ENCODE data around the gene CELF2.
"Not testable (repeated sequence)": the region's sequence is repeated elsewhere in the genome, so short reads cannot be mapped to it uniquely, and the experiment has no call there.

The CELF2 gene

GRCh38 chr10:11183015-11183414 lies 165.3 kb downstream of the CELF2 start:
- TF ChIP-seq CTCF (IDR thresholded peaks at IDR 0.05; ENCODE audit: control extremely low read depth, extremely low read depth, low read depth, missing control alignments): no peak
- ChIA-PET POLR2A (no interaction called here), CTCF (interaction anchor here (0.9 to 2.3 kb wide), 5 partner anchors 8 to 88 kb away, joined by 4 to 12 read pairs (median 7); no protein-coding TSS in a partner anchor)
- no peak for DNase-seq (ENCODE audit: extremely low spot score)

- DNase-seq (ENCODE audit: extremely low spot score): no peak
- ChIA-PET CTCF (no interaction called here), POLR2A (no interaction called here)
- no peak for TF ChIP-seq CTCF (IDR thresholded peaks at IDR 0.05; ENCODE audit: control extremely low read depth, extremely low read depth, low read depth, missing control alignments)
These were observed 166.4 kb downstream of the CELF2 start for GRCh38 chr10:11184093-11184492.

- POLR2A ChIA-PET; DNase-seq (ENCODE audit: extremely low spot score); CTCF ChIA-PET: not testable (repeated sequence)
These were observed 167.5 kb downstream of the CELF2 start for GRCh38 chr10:11185128-11185665.

GRCh38 chr10:11186374-11186773 lies 168.7 kb downstream of the CELF2 start:
- TF ChIP-seq CTCF (IDR thresholded peaks at IDR 0.05; ENCODE audit: control extremely low read depth, extremely low read depth, low read depth, missing control alignments): no peak
- no peak for DNase-seq (ENCODE audit: extremely low spot score)
- CTCF ChIA-PET: no interaction called here
- POLR2A ChIA-PET: no interaction called here

- ChIA-PET POLR2A (no interaction called here), CTCF (interaction anchor here (1.1 to 1.8 kb wide), 2 partner anchors 12 to 24 kb away, joined by 4 to 6 read pairs; no protein-coding TSS in a partner anchor)
- no peak for TF ChIP-seq CTCF (IDR thresholded peaks at IDR 0.05; ENCODE audit: control extremely low read depth, extremely low read depth, low read depth, missing control alignments)
- no peak for DNase-seq (ENCODE audit: extremely low spot score)
These were observed 172.1 kb downstream of the CELF2 start for GRCh38 chr10:11189582-11190376.

- no peak for DNase-seq (ENCODE audit: extremely low spot score)
- TF ChIP-seq CTCF (IDR thresholded peaks at IDR 0.05; ENCODE audit: control extremely low read depth, extremely low read depth, low read depth, missing control alignments): no peak
- ChIA-PET CTCF (interaction anchor here (1.1 to 2.9 kb wide), 4 partner anchors 9 to 27 kb away, joined by 3 to 10 read pairs (median 5); no protein-coding TSS in a partner anchor), POLR2A (interaction anchor here (1.4 kb wide), 1 partner anchor 27 kb away, joined by 3 read pairs; no protein-coding TSS in a partner anchor)
These were observed 173.5 kb downstream of the CELF2 start for GRCh38 chr10:11191190-11191589.

GRCh38 chr10:11191678-11192077 lies 174.0 kb downstream of the CELF2 start:
- no peak for DNase-seq (ENCODE audit: extremely low spot score)
- POLR2A ChIA-PET: interaction anchor here (1.4 kb wide), 1 partner anchor 27 kb away, joined by 3 read pairs; no protein-coding TSS in a partner anchor
- CTCF ChIA-PET: interaction anchor here (1.1 to 2.9 kb wide), 6 partner anchors 9 to 28 kb away, joined by 3 to 10 read pairs (median 6); no protein-coding TSS in a partner anchor
- no peak for TF ChIP-seq CTCF (IDR thresholded peaks at IDR 0.05; ENCODE audit: control extremely low read depth, extremely low read depth, low read depth, missing control alignments)

All from GM10248 (cell line).